ENCODE results near the gene NFIC. TPM values are rescaled to one million over a fixed set of nuclear protein-coding genes. Genes with fewer than 3 reads are reported as not detected.

The NFIC gene
- total and polyA plus RNA-seq, 2 experiments from 2014 or later: 7.8 to 20.9 TPM

- DNase-seq (ENCODE audit: low spot score): no peak
- Histone ChIP-seq H4K20me1 (ENCODE audit: insufficient read depth, poor library complexity, severe bottlenecking) (no peaks in the 10 kb centered on the region), H3K27me3 (no peaks in the 10 kb centered on the region), H3K4me1 (ENCODE audit: insufficient read depth) (peaks cover 24% of the 10 kb centered on the region), H3K27ac (peak overlapping the region; percentile 98), H2AFZ (no peak overlapping the region), H3K79me2 (peaks cover 17% of the 10 kb centered on the region), H3K9me3 (ENCODE audit: low read depth) (no peaks in the 10 kb centered on the region), H3K4me2 (no peak overlapping the region), H3K9me2 (replicated peaks; ENCODE audit: insufficient read depth) (no peaks in the 10 kb centered on the region), H3K36me3 (replicated peaks; ENCODE audit: insufficient read depth, low read depth) (no peaks in the 10 kb centered on the region), H3K4me3 (no peak overlapping the region)
- WGBS (ENCODE audit: low lambda C conversion rate, missing lambda C conversion rate): 97% methylated on average over 6 of the region's 6 CpGs
- TF ChIP-seq EZH2 (IDR thresholded peaks at IDR 0.05; ENCODE audit: borderline replicate concordance) (no peak), CTCF (IDR thresholded peaks at IDR 0.05; ENCODE audit: poor library complexity) (no peak), EZH2phosphoT487 (IDR thresholded peaks at IDR 0.05; ENCODE audit: low read depth, severe bottlenecking, unreplicated experiment) (no peak)
Observed at GRCh38 chr19:3405261-3405653, 38.9 kb downstream of the NFIC start.

- peaks cover 24% of the 10 kb centered on the region for H3K4me1 ChIP-seq (ENCODE audit: insufficient read depth)
- H3K27ac ChIP-seq: no peak overlapping the region
- no peaks in the 10 kb centered on the region for H4K20me1 ChIP-seq (ENCODE audit: insufficient read depth, poor library complexity, severe bottlenecking)
- 95% methylated on average over 13 of the region's 15 CpGs for WGBS (ENCODE audit: low lambda C conversion rate, missing lambda C conversion rate)
- peaks cover 17% of the 10 kb centered on the region for H3K79me2 ChIP-seq
- no peak overlapping the region for H2AFZ ChIP-seq
- no peaks in the 10 kb centered on the region for H3K36me3 ChIP-seq (replicated peaks; ENCODE audit: insufficient read depth, low read depth)
- no peaks in the 10 kb centered on the region for H3K9me2 ChIP-seq (replicated peaks; ENCODE audit: insufficient read depth)
- TF ChIP-seq EZH2 (IDR thresholded peaks at IDR 0.05; ENCODE audit: borderline replicate concordance) (no peak), CTCF (IDR thresholded peaks at IDR 0.05; ENCODE audit: poor library complexity) (no peak), EZH2phosphoT487 (IDR thresholded peaks at IDR 0.05; ENCODE audit: low read depth, severe bottlenecking, unreplicated experiment) (no peak)
- no peaks in the 10 kb centered on the region for H3K27me3 ChIP-seq
- no peak for DNase-seq (ENCODE audit: low spot score)
- H3K4me2 ChIP-seq: no peak overlapping the region
- no peak overlapping the region for H3K4me3 ChIP-seq
- H3K9me3 ChIP-seq (ENCODE audit: low read depth): no peaks in the 10 kb centered on the region
Observed at GRCh38 chr19:3406571-3407111, 40.3 kb downstream of the NFIC start.

GRCh38 chr19:3407556-3408516 is 41.5 kb downstream of the NFIC start:
- Histone ChIP-seq H2AFZ (no peak overlapping the region), H3K9me2 (replicated peaks; ENCODE audit: insufficient read depth) (no peaks in the 10 kb centered on the region), H3K9me3 (ENCODE audit: low read depth) (no peaks in the 10 kb centered on the region), H3K4me3 (no peak overlapping the region), H3K27ac (peak overlapping the region; percentile 87), H3K4me2 (no peak overlapping the region), H3K36me3 (replicated peaks; ENCODE audit: insufficient read depth, low read depth) (no peaks in the 10 kb centered on the region), H3K27me3 (no peaks in the 10 kb centered on the region), H3K4me1 (ENCODE audit: insufficient read depth) (peaks cover 24% of the 10 kb centered on the region), H4K20me1 (ENCODE audit: insufficient read depth, poor library complexity, severe bottlenecking) (no peaks in the 10 kb centered on the region), H3K79me2 (peaks cover 17% of the 10 kb centered on the region)
- TF ChIP-seq EZH2phosphoT487 (IDR thresholded peaks at IDR 0.05; ENCODE audit: low read depth, severe bottlenecking, unreplicated experiment) (no peak), CTCF (IDR thresholded peaks at IDR 0.05; ENCODE audit: poor library complexity) (no peak), EZH2 (IDR thresholded peaks at IDR 0.05; ENCODE audit: borderline replicate concordance) (no peak)
- WGBS (ENCODE audit: low lambda C conversion rate, missing lambda C conversion rate): 65% methylated on average over 25 of the region's 27 CpGs
- DNase-seq (ENCODE audit: low spot score): no peak
